SK-N-MC (cell line): Measurements from ENCODE around the gene DSCAM.
A peak's percentile ranks its signal among the peaks of the same experiment; 100 is the strongest.

Experiments
- DNase-seq: peaks from one replicate; pipeline ENCODE4 v3.0.0-alpha.2; 2011; ENCODE audit warnings: low read depth, low spot score
- H3K27ac ChIP-seq: fragments of 200-600 bp; sonication (generic); 2 replicates; pipeline ENCODE4 v1.5.1; 2016; ENCODE audit warnings: mixed run types
- H3K36me3 ChIP-seq: fragments of 200-600 bp; sonication (generic); 2 replicates; pipeline ENCODE4 v1.6.1; 2017; ENCODE audit warnings: antibody characterized with exemption, low read length, mixed read lengths; ENCODE audit not compliant: insufficient read depth
- H3K4me3 ChIP-seq: fragments of 200-600 bp; sonication (generic); 2 replicates; pipeline ENCODE4 v1.5.1; 2016
- H3K9ac ChIP-seq: fragments of 200-600 bp; sonication (generic); 2 replicates; pipeline ENCODE4 v1.8.0; 2017; ENCODE audit warnings: mixed run types, mixed read lengths; ENCODE audit not compliant: insufficient read length
- H3K9me3 ChIP-seq: fragments of 200-600 bp; sonication (generic); 2 replicates; pipeline ENCODE4 v1.6.1; 2017; ENCODE audit warnings: low read depth, mild to moderate bottlenecking, antibody characterized with exemption, low read length, moderate library complexity, mixed read lengths
- EZH2 ChIP-seq: fragments of 200-600 bp; sonication (generic); IDR thresholded peaks from one replicate; pipeline ENCODE4 v1.6.1; 2017; ENCODE audit warnings: antibody characterized with exemption
- FOXP2 ChIP-seq: optimal IDR thresholded peaks from 2 replicates; pipeline ENCODE3; 2011; ENCODE audit warnings: mild to moderate bottlenecking, moderate library complexity; ENCODE audit not compliant: insufficient read depth; ENCODE audit errors: extremely low read length, control extremely low read depth
- POLR2AphosphoS5 ChIP-seq: IDR thresholded peaks from 2 replicates; pipeline ENCODE4 v1.6.1; 2012; ENCODE audit warnings: mild to moderate bottlenecking, low read depth, low read length, borderline replicate concordance

The DSCAM gene

DNA sequence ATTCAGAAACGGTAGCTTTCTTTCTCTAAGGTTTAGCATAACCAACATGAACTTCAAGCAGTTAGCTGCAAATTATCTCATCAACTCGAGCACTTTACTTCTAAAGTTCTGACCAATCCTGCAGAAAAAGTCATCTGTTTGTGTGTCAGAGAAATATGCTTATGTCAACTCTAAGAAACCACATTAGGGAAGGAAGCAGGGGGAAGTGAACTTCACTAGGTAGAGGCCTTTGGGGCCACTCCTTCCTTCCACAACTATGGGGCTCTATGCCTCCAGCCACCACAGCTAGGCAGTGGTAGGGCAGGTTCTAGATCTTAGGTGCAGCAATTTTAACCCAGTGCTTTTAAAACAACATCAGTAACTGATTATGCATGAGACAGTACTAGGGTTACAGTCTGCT is 375.9 kb downstream of the DSCAM start:
- Histone ChIP-seq H3K9ac (no peak overlapping the region), H3K9me3 (no peaks in the 10 kb centered on the region), H3K27ac (no peak overlapping the region), H3K36me3 (no peaks in the 10 kb centered on the region), H3K4me3 (no peak overlapping the region)
- TF ChIP-seq EZH2 (no peak), POLR2AphosphoS5 (no peak), FOXP2 (no peak)
- no peak for DNase-seq

DNA sequence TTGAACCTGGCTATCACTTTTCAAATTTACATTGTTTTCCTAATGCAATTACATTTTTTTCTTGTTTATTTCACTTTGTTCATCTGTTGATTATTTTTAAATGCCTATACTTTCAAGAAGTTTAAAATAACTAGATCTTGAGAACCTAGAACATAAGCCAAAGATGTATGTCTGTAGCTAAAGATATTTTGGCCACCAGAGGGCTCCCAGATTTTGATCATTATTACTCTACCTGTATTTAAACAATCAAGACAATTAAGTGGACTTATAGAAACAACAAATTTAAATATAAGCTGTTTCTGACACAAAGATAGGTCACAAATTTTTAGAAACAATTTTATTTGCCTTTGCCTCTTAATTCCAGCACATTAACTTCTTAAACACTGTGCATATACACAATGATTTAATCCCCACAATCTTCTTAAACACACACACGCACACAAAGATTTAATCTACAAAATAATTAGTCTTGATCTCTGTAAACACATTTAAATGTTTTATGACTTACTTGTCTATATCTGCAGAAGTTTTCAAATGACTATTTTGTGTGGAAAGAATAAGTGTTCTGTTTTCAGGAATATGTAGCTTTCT is 380.0 kb downstream of the DSCAM start:
- H3K9ac ChIP-seq, result no peak overlapping the region
- no peaks in the 10 kb centered on the region for H3K9me3 ChIP-seq
- TF ChIP-seq FOXP2 (no peak), EZH2 (no peak), POLR2AphosphoS5 (no peak)
- no peaks in the 10 kb centered on the region for H3K36me3 ChIP-seq
- DNase-seq, result peak; percentile 35
- no peak overlapping the region for H3K27ac ChIP-seq
- no peak overlapping the region for H3K4me3 ChIP-seq

DNA sequence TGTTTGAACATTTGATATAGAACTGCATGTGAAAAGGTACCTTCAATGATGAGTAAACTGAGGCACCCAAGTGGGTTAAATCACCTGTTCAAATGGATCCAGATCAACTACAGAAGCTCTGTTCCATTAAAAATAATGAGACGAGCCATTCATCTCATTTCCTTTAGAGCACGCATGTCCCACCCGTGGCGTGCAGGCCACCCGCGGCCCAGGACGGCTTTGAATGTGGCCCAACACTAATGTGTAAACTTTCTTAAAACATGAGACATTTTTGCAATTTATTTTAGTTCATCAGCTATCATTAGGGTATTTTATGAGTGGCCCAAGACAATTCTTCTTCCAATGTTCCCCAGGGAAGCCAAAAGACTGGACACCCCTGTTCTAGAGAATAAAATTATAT is 381.6 kb downstream of the DSCAM start:
- H3K36me3 ChIP-seq, result no peaks in the 10 kb centered on the region
- no peaks in the 10 kb centered on the region for H3K9me3 ChIP-seq
- no peak overlapping the region for H3K9ac ChIP-seq
- no peak for TF ChIP-seq EZH2
- DNase-seq, result no peak
- no peak overlapping the region for H3K27ac ChIP-seq
- no peak overlapping the region for H3K4me3 ChIP-seq

DNA sequence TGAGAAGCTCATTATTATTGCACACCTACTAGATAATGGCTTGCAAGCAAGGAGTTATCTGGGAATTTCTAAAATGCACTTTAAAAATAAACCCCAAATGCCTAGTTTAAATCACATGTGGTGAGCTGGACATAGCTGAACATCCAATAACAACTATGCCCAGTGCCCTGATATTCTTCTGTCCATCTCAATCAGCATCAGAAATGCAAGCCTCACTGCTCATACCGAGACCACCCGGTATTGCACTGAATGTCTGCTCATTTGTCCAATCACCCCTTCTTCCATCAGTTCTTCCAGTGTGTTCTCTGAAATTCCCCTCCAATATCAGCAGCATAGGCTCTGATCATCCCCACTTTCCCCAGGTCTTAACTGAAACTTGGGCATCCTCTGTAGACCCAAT is 383.8 kb downstream of the DSCAM start:
- no peak for DNase-seq
- no peak overlapping the region for H3K9ac ChIP-seq
- H3K9me3 ChIP-seq, result no peaks in the 10 kb centered on the region
- H3K4me3 ChIP-seq, result no peak overlapping the region
- H3K27ac ChIP-seq, result no peak overlapping the region
- no peak for TF ChIP-seq EZH2
- no peak for TF ChIP-seq POLR2AphosphoS5
- no peak for TF ChIP-seq FOXP2
- no peaks in the 10 kb centered on the region for H3K36me3 ChIP-seq

DNA sequence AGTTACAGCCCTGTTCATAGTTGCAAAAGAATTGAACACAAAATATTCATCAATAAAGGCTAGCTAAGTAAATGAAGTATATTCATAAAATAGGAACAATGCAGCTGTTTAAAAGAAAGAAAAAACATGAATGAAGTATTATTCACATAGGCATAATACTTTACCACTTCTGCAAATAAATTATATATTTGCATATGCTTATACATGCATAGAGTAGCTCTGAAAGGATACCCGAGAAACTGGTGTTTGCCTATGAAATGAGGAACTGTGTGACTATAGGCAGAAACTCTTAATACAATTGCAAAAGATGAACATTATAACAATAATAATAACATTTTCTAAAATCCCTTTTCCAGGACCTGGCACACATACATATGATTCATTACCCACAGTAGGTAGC is 385.9 kb downstream of the DSCAM start:
- Histone ChIP-seq H3K27ac (no peak overlapping the region), H3K9me3 (no peaks in the 10 kb centered on the region), H3K36me3 (no peaks in the 10 kb centered on the region), H3K9ac (no peak overlapping the region), H3K4me3 (no peak overlapping the region)
- DNase-seq, result no peak
- no peak for TF ChIP-seq EZH2
- TF ChIP-seq POLR2AphosphoS5, result no peak
- no peak for TF ChIP-seq FOXP2

DNA sequence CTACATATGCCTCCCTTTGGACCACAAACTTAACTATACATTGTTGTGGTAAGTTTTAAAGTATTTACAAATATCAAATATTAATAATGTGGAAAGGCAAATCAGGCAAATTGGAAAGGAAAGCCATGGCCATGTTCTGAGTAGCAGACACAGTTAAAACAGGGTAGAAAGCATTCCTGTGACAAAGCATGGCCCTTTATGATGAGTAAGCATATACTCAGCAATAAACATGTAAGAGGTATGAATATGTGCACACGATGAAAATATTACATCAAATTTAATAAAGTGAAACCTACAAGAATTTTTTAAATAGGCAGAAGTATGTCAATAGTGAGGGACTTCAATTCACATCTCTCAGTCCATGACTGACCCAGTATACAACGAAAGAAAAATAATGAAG is 389.2 kb downstream of the DSCAM start:
- Histone ChIP-seq H3K36me3 (no peaks in the 10 kb centered on the region), H3K4me3 (no peak overlapping the region), H3K9me3 (no peaks in the 10 kb centered on the region), H3K27ac (no peak overlapping the region), H3K9ac (no peak overlapping the region)
- no peak for TF ChIP-seq POLR2AphosphoS5
- no peak for DNase-seq

DNA sequence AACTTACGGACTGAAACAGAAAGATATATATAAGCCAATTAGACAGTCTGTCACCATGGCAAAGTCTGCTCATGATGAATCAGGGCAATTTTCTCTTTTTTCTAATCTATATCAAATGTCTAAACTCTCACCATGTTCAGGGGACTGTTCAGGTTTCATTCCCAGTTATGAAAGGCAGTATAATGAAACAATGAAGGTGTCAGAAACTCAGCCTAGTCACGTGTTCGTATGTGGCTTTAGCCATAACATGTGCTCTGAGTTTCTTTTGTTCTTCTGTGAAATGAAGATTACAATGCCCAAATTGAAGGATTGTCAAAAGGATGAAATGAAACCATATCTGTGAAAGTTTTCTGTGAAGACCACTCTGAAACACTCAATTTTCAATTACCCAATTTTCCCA is 392.9 kb downstream of the DSCAM start:
- no peak overlapping the region for H3K9ac ChIP-seq
- no peaks in the 10 kb centered on the region for H3K9me3 ChIP-seq
- no peak for DNase-seq
- no peak overlapping the region for H3K27ac ChIP-seq
- no peaks in the 10 kb centered on the region for H3K36me3 ChIP-seq
- no peak overlapping the region for H3K4me3 ChIP-seq
- TF ChIP-seq FOXP2 (no peak), POLR2AphosphoS5 (no peak), EZH2 (no peak)

DNA sequence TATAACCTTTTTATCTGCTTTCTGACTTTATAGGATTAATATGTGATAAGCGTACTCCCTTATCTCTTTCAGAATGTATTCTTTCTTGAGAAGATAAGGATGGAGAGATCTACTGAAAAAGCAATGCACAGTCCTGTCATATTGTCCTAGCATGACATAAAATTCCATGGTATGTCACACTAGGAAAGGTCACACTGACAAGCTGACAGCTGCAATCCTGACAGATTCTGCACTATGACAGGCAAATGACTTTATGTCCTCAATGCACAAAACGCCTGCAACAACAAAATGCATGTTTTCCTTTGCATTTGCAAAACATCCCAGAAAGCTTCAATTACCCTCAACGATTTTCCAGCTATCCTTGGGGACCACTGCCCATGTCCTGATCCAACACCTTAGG is 393.8 kb downstream of the DSCAM start:
- TF ChIP-seq FOXP2 (no peak), POLR2AphosphoS5 (no peak), EZH2 (no peak)
- DNase-seq, result no peak
- Histone ChIP-seq H3K9ac (no peak overlapping the region), H3K36me3 (no peaks in the 10 kb centered on the region), H3K27ac (no peak overlapping the region), H3K4me3 (no peak overlapping the region), H3K9me3 (no peaks in the 10 kb centered on the region)

DNA sequence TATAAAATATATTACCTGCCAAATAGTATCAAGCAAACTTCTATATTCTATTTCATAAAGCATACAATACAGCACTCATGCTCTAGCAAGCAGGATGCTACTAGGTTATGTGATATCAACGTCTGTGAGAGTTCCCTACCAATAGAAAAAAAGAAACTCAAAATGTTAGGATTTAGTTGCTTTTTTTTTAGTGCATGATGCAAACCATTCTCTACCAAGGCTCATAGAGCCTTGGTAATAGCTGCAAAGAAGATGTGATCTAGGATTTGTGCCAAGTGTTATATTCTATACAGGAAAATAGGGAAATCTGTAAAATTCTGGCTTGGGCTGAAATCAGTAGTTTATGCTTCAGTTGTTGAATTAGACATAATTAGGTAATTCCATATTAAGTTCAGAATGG is 394.4 kb downstream of the DSCAM start:
- no peak overlapping the region for H3K27ac ChIP-seq
- no peak for DNase-seq
- H3K36me3 ChIP-seq, result no peaks in the 10 kb centered on the region
- H3K9me3 ChIP-seq, result no peaks in the 10 kb centered on the region
- H3K9ac ChIP-seq, result no peak overlapping the region
- H3K4me3 ChIP-seq, result no peak overlapping the region
- TF ChIP-seq POLR2AphosphoS5 (no peak), FOXP2 (no peak), EZH2 (no peak)

DNA sequence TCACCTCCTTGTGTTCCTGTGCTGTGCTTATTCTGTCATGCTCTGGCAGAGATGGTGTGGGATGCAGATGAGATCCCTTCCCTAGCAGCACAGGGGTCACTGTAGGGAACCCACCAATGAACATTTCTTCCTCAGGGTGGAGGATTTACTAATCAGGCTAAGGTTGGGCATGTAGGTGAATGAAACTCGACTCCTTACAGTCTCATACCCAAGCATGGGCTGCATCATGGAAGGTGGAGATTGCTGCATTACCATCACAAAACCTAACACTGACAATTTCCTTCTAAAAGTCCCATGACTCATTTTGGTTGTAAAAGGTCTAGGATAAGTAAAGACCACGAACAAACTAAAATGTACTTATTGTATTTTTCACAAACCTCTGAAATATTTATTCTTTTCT is 399.9 kb downstream of the DSCAM start:
- Histone ChIP-seq H3K27ac (no peak overlapping the region), H3K9me3 (no peaks in the 10 kb centered on the region), H3K9ac (no peak overlapping the region), H3K36me3 (no peaks in the 10 kb centered on the region), H3K4me3 (no peak overlapping the region)
- no peak for DNase-seq
- TF ChIP-seq EZH2, result no peak
- no peak for TF ChIP-seq FOXP2
- TF ChIP-seq POLR2AphosphoS5, result no peak
